Measurements from ENCODE around the gene GPRC5B.

GPRC5B gene

DNA sequence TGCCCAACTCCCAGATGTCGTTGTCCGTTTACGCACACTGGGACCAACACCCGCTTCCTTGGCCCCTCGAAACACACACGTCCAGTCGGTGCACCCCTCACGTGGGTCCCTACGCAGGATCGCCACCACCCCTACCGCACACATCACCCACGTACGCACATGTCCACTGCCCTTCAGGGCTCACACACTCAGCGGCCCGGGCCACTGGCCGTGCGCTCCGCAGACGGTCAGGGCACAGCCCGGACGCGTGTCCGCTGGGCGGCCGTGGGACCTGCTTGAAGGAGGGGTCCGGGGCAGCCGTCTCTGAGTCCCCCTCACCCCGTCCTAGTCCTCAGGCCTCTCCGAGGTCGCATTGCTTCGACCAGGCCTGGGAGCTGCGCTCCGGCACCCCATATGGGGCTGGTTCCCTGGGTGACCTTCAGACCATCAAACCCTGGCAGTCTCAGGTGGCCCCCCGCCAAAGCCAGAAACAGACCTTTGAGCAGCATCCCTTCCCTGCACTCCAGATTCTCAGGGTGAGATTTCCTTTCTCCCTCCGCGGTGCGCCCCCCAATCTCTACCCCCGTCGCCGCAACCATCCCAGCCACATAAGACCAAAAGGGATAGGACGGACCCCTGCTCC, 914 bp upstream of the GPRC5B start:
- peak overlapping the region; percentile 64 for H3K4me3 ChIP-seq (ENCODE audit: low read length)
- TF ChIP-seq CTCF (conservative IDR thresholded peaks at IDR 0.05; ENCODE audit: low read length): no peak
- DNase-seq (ENCODE audit: low read depth): no peak

- no peak for TF ChIP-seq CTCF (conservative IDR thresholded peaks at IDR 0.05; ENCODE audit: low read length)
- peak overlapping the region; percentile 55 for H3K4me3 ChIP-seq (ENCODE audit: low read length)
- no peak for DNase-seq (ENCODE audit: low read depth)
These were observed 622 bp downstream of the GPRC5B start for GRCh38 chr16:19883966-19884485.

GRCh38 chr16:19883296-19883965, 1.2 kb downstream of the GPRC5B start:
- TF ChIP-seq CTCF (conservative IDR thresholded peaks at IDR 0.05; ENCODE audit: low read length): no peak
- no peak for DNase-seq (ENCODE audit: low read depth)
- H3K4me3 ChIP-seq (ENCODE audit: low read length): peak overlapping the region; percentile 45

DNA sequence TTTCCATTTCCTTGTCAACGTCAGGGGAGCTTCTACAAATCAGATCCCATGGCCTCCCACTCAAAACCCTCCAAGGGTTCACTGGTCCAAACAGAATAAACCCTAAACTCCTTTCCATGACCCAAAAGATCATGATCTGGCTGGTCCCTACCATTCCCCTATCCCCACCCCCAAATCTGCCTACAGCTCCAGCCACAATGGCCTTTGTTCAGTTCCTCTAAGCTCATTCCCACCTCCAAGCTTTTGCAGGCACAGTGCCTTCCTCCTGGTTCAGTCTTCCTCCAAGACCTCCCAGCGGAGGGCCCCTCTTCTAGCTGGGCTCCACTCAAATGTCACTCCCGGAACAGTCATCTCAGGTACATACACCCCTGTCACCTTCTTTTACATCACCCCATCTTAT, 2.0 kb downstream of the GPRC5B start:
- no peak for TF ChIP-seq CTCF (conservative IDR thresholded peaks at IDR 0.05; ENCODE audit: low read length)

GRCh38 chr16:19882186-19882585, 2.5 kb downstream of the GPRC5B start:
- no peak for TF ChIP-seq CTCF (conservative IDR thresholded peaks at IDR 0.05; ENCODE audit: low read length)
- H3K4me3 ChIP-seq (ENCODE audit: low read length): no peak overlapping the region
- no peak for DNase-seq (ENCODE audit: low read depth)

More for the DNA sequence above, 2.0 kb downstream of the GPRC5B start:
- H3K4me3 ChIP-seq (ENCODE audit: low read length): no peak overlapping the region
- DNase-seq (ENCODE audit: low read depth): no peak

DNA sequence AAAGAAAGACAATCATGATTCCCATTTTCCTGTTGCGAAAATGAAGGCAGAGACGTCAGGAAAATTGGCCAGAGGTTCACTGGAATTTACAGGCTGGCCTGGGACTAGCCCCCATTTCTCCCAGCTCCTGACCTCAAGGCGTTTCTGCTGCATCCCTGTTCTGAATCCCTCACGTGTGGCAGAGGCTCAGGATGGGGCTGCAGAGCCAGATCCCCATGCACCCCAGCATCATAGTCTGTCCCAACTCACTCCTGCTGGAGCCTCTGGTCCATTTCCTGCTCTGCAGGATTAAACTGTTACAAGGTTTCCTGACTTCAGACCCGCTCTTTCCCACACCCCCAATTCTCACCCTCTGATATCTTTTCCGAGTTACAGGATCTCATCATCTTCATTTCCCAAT, 2.9 kb downstream of the GPRC5B start:
- no peak overlapping the region for H3K4me3 ChIP-seq (ENCODE audit: low read length)
- TF ChIP-seq CTCF (conservative IDR thresholded peaks at IDR 0.05; ENCODE audit: low read length): no peak
- no peak for DNase-seq (ENCODE audit: low read depth)

GRCh38 chr16:19881028-19881427, 3.6 kb downstream of the GPRC5B start:
- DNase-seq (ENCODE audit: low read depth): no peak
- no peak overlapping the region for H3K4me3 ChIP-seq (ENCODE audit: low read length)
- no peak for TF ChIP-seq CTCF (conservative IDR thresholded peaks at IDR 0.05; ENCODE audit: low read length)

Data from AG10803 (cell line).